K562 (cell line): ENCODE data around the gene ZYG11A. TPM values are rescaled to one million over a fixed set of nuclear protein-coding genes. Genes with fewer than 3 reads are reported as not detected.

Experiments used
- AFF1 ChIP-seq, 2 experiments: fragments of 450-650 bp; IDR thresholded peaks; 2 replicates each; pipeline ENCODE4 v1.6.1; 2018; ENCODE audit warnings: mild to moderate bottlenecking in 2 of 2, low read depth in 1 of 2; ENCODE audit not compliant: partially characterized antibody in 2 of 2
- CREB3 ChIP-seq: fragments of 450-650 bp; conservative IDR thresholded peaks from 2 replicates; pipeline ENCODE4 v1.6.1; 2016; ENCODE audit warnings: missing genetic modification characterization, low read depth, mild to moderate bottlenecking, missing compliant biosample characterization, moderate library complexity
- CTCF ChIP-seq, 3 experiments: IDR thresholded peaks in 2 of 3; conservative IDR thresholded peaks in 1 of 3; 2 replicates each; pipeline ENCODE4 v1.5.1; 2011 to 2012; ENCODE audit warnings: low read length in 3 of 3, mild to moderate bottlenecking in 3 of 3, control low read depth in 2 of 3, improper control_type of control experiment in 1 of 3, inconsistent platforms in 1 of 3, low read depth in 1 of 3, mixed read lengths in 1 of 3, moderate library complexity in 1 of 3; ENCODE audit not compliant: insufficient read depth in 2 of 3
- HES1 ChIP-seq: fragments of 450-650 bp; IDR thresholded peaks from 2 replicates; pipeline ENCODE4 v1.6.1; 2016; ENCODE audit warnings: low read depth, mild to moderate bottlenecking, moderate library complexity
- HIVEP1 ChIP-seq: fragments of 250-450 bp; sonication (Bioruptor Pico); IDR thresholded peaks from 2 replicates; pipeline ENCODE4 v1.4.0; 2020; ENCODE audit warnings: mild to moderate bottlenecking
- MIER1 ChIP-seq: fragments of 450-650 bp; IDR thresholded peaks from 2 replicates; pipeline ENCODE4 v1.6.1; 2016; ENCODE audit warnings: antibody characterized with exemption, mild to moderate bottlenecking, low read depth
- MNT ChIP-seq, 2 experiments: fragments of 450-650 bp; conservative IDR thresholded peaks; 2 replicates each; pipeline ENCODE4 v1.6.1; 2017; ENCODE audit warnings: mild to moderate bottlenecking in 2 of 2, moderate library complexity in 2 of 2
- NFRKB ChIP-seq: fragments of 450-650 bp; IDR thresholded peaks from 2 replicates; pipeline ENCODE4 v1.6.1; 2016; ENCODE audit warnings: low read depth
- NR2C2 ChIP-seq, 2 experiments: fragments of 200-800 bp in 1 of 2; sonication (Bioruptor generic) in 1 of 2; sonication (generic) in 1 of 2; formaldehyde crosslinking in 1 of 2; IDR thresholded peaks; 2 replicates each; pipeline versions ENCODE4 v1.6.1 to v1.8.0; 2016 to 2022; ENCODE audit warnings: mild to moderate bottlenecking in 1 of 2, missing compliant biosample characterization in 1 of 2, missing genetic modification characterization in 1 of 2, missing genetic modification reagents in 1 of 2
- SP2 ChIP-seq: IDR thresholded peaks from 2 replicates; pipeline ENCODE4 v1.6.1; 2011; ENCODE audit warnings: mild to moderate bottlenecking, low read depth, low read length, moderate library complexity; ENCODE audit not compliant: poor library complexity, severe bottlenecking; ENCODE audit errors: extremely low read depth
- USF1 ChIP-seq: sonication (generic); formaldehyde crosslinking; IDR thresholded peaks from 2 replicates; pipeline ENCODE4 v1.9.0; 2022; ENCODE audit warnings: mild to moderate bottlenecking, missing genetic modification reagents
- ZNF395 ChIP-seq: fragments of 200-800 bp; sonication (Bioruptor generic); IDR thresholded peaks from 2 replicates; pipeline ENCODE4 v1.6.1; 2017; ENCODE audit warnings: missing genetic modification characterization, missing compliant biosample characterization
- ZSCAN32 ChIP-seq: fragments of 450-650 bp; formaldehyde crosslinking; IDR thresholded peaks from 2 replicates; pipeline ENCODE4 v1.4.0; 2020; ENCODE audit warnings: mild to moderate bottlenecking, moderate library complexity
- polyA plus RNA-seq, 8 experiments: library from polyadenylated mRNA; depleted of rRNA in 4 of 8; stranded (reverse) in 5 of 8; unstranded in 3 of 8; fragments of >200 nt; fragmentation: Nextera tagmentation in 2 of 8; fragmentation: Illumina TruSeq in 1 of 8; extraction: Ambion mirVana in 2 of 8; extraction: Trizol in 1 of 8; gene quantifications; 2 replicates each; pipeline versions ENCODE4 v1.2.1 to v1.2.3, GENCODE V29; 2011 to 2014; ENCODE audit warnings: inconsistent platforms in 1 of 8, missing spikeins in 1 of 8
- total RNA-seq, 7 experiments: library from RNA; depleted of rRNA in 6 of 7; stranded (reverse); fragments of >200 nt in 6 of 7; fragmentation: Illumina TruSeq in 2 of 7; extraction: Trizol in 2 of 7; gene quantifications; 2 replicates each; pipeline versions ENCODE4 v1.2.1 to v1.2.3, GENCODE V29; 2011 to 2021; ENCODE audit warnings: low replicate concordance in 1 of 7

Gene ZYG11A
- total and polyA plus RNA-seq, 9 of the 15 experiments (the other 6 are each of a cell fraction or from before 2014, with no cell fraction given): 4.5 to 21.9 (median 14.0) TPM

- TF ChIP-seq HES1 (no peak), SP2 (no peak), NFRKB (no peak), MIER1 (no peak), ZSCAN32 (CRISPR knock-in tag) (no peak), CREB3 (tag) (0 out of 2 replicates have a peak, but pooled peaks have one; percentile 28), NR2C2 (CRISPR knock-in tag; IDR thresholded peaks at IDR 0.05) (0 out of 2 replicates have a peak, but pooled peaks have one; percentile 10), NR2C2 (tag; IDR thresholded peaks at IDR 0.05) (peak; percentile 48; the same call in 1 of the 2 replicates), MNT (conservative IDR thresholded peaks at IDR 0.05) (peak; percentile 54 to 90), AFF1 (IDR thresholded peaks at IDR 0.05; ENCODE audit: low read depth in 1 of 2, partially characterized antibody in 2 of 2) (no peak), USF1 (CRISPR knock-in tag) (no peak), CTCF (IDR thresholded peaks at IDR 0.05 in 2 of 3, conservative IDR thresholded peaks at IDR 0.05 in 1 of 3; ENCODE audit: insufficient read depth in 2 of 3, low read depth in 1 of 3, low read length in 3 of 3) (peak; percentile 51 to 67 (median 63); a peak in 4 of 6 replicates), HIVEP1 (CRISPR knock-in tag) (0 out of 2 replicates have a peak, but pooled peaks have one; percentile 3), ZNF395 (peak; percentile 89)
Measured at GRCh38 chr1:52842643-52843310, at the start of gene ZYG11A (continued).
